Effector memory CD4-positive, alpha-beta T cell (primary cell): ENCODE results near the gene GREM1.

Experiments
- DNase-seq, 3 donors: peaks; one replicate each; pipeline ENCODE4 v3.0.0-alpha.2; 2020
- H3K27ac ChIP-seq: 2 replicates; pipeline ENCODE4 v1.7.0; 2013; ENCODE audit warnings: mild to moderate bottlenecking, low read length, moderate library complexity; ENCODE audit not compliant: insufficient read depth, poor library complexity, severe bottlenecking
- H3K27me3 ChIP-seq: replicated peaks from 2 replicates; pipeline ENCODE4 v1.7.0; 2013; ENCODE audit warnings: mild to moderate bottlenecking, low read length; ENCODE audit not compliant: insufficient read depth, control insufficient read depth, poor library complexity, severe bottlenecking
- H3K36me3 ChIP-seq: 2 replicates; pipeline ENCODE4 v1.7.0; 2013; ENCODE audit warnings: mild to moderate bottlenecking, low read length, moderate library complexity; ENCODE audit not compliant: control insufficient read depth, insufficient read depth
- H3K4me1 ChIP-seq: 2 replicates; pipeline ENCODE4 v1.7.0; 2013; ENCODE audit warnings: low read length, mild to moderate bottlenecking; ENCODE audit not compliant: control insufficient read depth, insufficient read depth, poor library complexity, severe bottlenecking
- H3K4me3 ChIP-seq: 2 replicates; pipeline ENCODE4 v1.7.0; 2013; ENCODE audit warnings: low read length, low read depth, mild to moderate bottlenecking; ENCODE audit not compliant: insufficient read depth, poor library complexity, severe bottlenecking
- H3K9me3 ChIP-seq: 2 replicates; pipeline ENCODE4 v1.7.0; 2013; ENCODE audit warnings: mild to moderate bottlenecking, low read length, moderate library complexity; ENCODE audit not compliant: control insufficient read depth
- total RNA-seq, 3 donors: gene quantifications; one replicate each; lab custom pipeline; 2026; lab: John Stamatoyannopoulos, UW

GREM1 gene
- total RNA-seq = 0 to 0.35 (median 0.09) reads per million in 3 donors

DNA sequence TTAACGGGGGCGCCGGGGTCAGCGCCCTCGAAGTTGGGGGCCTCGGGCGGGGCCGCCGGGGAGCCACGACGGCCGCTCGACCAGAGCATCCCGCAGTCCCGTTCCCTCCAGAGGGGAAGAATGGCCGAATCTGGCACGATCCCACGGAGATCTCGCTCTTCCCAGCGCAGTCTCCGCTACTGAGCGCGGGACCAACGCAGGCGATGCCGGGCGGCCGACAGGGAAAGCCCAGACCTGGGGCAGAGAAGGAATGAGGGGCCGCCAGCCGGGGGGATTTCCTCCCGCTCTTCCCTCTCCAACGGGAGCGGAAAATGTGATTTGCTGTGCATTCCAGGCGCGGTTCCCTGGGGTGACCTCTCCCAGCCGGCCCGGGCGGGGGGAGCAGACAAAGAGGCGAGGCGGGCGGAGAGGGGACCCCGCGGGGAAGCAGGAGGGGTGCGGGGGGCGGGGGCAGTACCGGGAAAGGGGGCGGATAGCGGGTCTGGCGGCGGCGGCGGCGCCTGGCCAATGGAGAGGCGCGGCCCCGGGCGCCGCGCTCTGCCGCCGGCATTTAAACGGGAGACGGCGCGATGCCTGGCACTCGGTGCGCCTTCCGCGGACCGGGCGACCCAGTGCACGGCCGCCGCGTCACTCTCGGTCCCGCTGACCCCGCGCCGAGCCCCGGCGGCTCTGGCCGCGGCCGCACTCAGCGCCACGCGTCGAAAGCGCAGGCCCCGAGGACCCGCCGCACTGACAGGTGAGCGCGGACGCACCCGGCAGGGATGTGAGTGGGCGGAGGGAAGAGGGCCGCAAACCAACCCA lies at the start of gene GREM1:
Gene GREM1 (plus strand): TSS at position 579 of the 801 bp plus-strand sequence. CDS start 12,687 bp downstream, outside the sequence.
- Histone ChIP-seq H3K36me3 (no peaks in the 10 kb centered on the region), H3K4me1 (peaks cover 7% of the 10 kb centered on the region), H3K4me3 (peak within 1 kb of the TSS; percentile 12), H3K27ac (no peak within 1 kb of the TSS), H3K9me3 (no peaks in the 10 kb centered on the region), H3K27me3 (peaks cover 11% of the 10 kb centered on the region)
- no peak for DNase-seq

DNA sequence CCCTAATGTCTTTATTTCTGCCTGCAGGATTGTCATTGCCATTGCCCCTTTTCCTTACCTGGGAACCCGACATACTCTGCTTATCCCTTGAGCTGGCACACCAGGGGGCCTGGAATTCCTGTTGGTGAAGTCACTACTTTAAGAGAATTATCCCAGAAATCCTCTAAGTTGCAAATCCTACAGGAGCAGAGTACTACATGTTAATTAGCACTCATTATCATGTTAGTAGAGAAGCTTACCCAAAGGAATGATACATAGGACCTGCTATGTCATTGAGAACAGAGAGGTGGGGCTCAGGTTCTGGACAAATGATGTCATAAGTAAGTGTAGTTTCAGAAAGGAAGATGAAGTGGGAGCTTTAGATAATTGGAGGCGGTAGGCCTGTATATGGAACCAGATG lies 48.9 kb upstream of the GREM1 start:
- H3K27ac ChIP-seq = no peak overlapping the region
- H3K9me3 ChIP-seq = no peaks in the 10 kb centered on the region
- H3K27me3 ChIP-seq = no peaks in the 10 kb centered on the region
- no peaks in the 10 kb centered on the region for H3K36me3 ChIP-seq
- no peaks in the 10 kb centered on the region for H3K4me1 ChIP-seq
- DNase-seq = no peak
- H3K4me3 ChIP-seq = no peak overlapping the region

DNA sequence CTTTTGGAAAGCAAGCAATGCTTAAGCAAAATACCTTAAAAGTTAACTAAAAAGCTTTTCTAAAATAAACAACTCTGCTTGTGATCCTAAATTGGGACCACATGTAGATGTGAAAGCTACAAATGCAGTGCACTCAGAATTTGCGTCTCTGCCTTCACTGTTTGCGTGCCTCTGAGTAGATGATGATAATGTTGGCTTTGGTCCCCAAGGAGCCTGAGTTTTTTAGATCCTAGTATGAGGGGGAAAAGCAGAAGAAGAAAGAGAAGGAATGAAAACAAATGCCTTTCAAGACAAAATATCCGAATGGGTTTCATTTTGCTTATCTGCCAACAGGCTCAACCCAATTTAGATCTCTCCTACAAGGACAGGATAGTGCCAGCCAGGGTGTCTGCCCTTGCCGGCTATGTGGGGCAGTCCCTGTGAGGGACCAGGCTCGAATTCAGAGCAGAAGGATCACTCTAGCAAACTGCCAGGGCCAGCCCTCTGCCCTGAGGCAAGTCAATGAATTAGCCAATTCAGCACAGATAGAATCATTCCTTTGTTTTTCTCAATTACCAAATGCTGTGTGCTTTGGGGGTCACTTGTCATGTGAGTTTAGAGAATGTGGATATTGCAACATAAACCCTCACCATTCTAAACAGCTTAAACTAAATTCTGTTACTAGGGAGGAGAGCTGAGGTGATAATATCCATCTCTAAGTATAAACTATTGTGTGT lies 47.8 kb upstream of the GREM1 start:
- H3K9me3 ChIP-seq = no peaks in the 10 kb centered on the region
- no peak overlapping the region for H3K4me3 ChIP-seq
- DNase-seq = no peak
- H3K4me1 ChIP-seq = no peaks in the 10 kb centered on the region
- no peaks in the 10 kb centered on the region for H3K27me3 ChIP-seq
- no peaks in the 10 kb centered on the region for H3K36me3 ChIP-seq
- no peak overlapping the region for H3K27ac ChIP-seq

DNA sequence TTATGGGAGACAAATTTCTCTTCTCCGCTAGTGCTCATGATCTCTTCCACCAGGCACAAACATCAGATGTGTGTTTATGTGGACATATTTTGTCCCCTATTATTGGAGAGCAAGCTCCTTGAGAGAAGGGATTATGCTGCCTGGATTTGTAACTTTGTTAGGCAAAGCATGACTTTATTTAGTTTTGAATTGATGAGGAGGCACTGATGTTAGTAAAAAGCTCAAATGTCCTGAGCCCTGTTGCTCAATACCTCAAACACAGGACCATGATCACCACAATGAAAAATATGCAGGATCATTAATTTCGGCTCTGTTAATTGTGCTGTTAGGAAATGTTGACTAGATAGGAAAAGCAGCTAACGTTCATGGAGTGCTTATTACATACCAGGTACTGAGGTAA lies 47.2 kb upstream of the GREM1 start:
- Histone ChIP-seq H3K4me1 (no peaks in the 10 kb centered on the region), H3K27me3 (no peaks in the 10 kb centered on the region), H3K36me3 (no peaks in the 10 kb centered on the region), H3K4me3 (no peak overlapping the region), H3K27ac (no peak overlapping the region), H3K9me3 (no peaks in the 10 kb centered on the region)
- no peak for DNase-seq

DNA sequence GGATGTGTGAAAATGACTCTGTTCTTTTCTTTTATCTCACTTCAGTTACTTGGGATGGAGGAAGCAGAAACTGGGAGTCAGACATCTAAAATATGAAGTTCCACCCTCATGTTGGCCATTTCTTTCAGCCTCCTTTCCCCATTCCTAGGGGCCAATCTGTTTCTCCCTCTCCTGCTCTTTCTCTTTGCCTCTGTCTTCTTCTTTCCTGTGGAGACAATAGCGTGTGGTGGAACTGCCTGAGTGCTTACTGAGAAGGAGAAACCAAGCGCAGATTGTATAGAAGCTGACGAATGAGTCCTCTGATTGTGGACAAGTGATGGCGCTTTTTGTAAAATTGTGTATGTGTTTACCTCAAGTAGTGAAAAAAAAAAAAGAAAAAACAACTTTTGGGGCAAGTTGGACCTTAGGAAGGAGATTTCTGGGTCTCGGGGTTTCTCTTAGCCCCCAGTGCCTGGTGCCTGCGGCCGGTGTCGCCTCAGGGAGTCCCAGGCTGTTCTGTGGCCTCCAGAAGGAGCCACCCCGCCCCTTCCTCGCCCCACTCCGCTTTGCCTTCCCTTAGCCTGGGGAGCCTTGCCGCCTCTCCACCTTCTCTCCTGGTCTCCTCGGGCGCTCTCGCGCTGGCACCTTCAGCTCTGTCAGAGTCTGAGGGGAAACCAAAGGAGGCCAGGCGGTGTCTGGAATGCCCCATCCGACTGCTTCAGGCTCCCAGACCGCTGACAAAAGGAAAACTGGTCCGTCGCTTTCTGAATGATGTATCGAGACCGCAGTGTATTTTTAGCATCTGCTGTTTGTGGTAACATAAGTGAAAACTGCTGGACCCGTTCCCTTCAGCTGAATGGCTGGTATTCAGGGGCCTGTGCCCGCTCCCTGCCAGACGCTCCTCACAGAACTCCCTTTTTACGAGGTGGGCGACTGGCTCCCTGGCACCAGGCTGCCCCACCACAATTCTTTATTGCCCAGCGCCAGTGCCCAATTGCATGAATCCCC lies 46.2 kb upstream of the GREM1 start:
- Histone ChIP-seq H3K27me3 (no peaks in the 10 kb centered on the region), H3K4me1 (no peaks in the 10 kb centered on the region), H3K36me3 (no peaks in the 10 kb centered on the region), H3K9me3 (no peaks in the 10 kb centered on the region), H3K27ac (no peak overlapping the region), H3K4me3 (no peak overlapping the region)
- no peak for DNase-seq

DNA sequence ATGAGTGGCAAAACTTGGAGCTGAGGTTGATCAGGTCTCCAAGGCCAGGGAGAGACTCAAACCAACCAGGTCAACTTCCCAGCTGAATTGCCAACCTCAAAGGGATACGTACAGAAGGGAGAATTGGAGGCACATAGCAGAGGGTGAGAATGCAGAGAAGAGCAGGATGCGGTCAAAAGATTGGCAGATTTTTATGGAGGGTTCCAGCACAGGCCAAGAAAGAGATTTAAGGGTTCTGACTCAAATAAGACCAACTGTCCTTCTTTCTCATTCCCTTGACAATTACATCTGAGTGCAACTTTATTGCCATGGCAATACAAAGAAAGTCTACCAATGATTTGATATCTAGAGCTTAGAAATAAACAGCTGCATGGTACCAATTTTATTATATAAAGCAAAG lies 43.1 kb upstream of the GREM1 start:
- Histone ChIP-seq H3K27me3 (no peaks in the 10 kb centered on the region), H3K36me3 (no peaks in the 10 kb centered on the region), H3K4me3 (no peak overlapping the region), H3K9me3 (no peaks in the 10 kb centered on the region), H3K27ac (no peak overlapping the region), H3K4me1 (no peaks in the 10 kb centered on the region)
- no peak for DNase-seq

DNA sequence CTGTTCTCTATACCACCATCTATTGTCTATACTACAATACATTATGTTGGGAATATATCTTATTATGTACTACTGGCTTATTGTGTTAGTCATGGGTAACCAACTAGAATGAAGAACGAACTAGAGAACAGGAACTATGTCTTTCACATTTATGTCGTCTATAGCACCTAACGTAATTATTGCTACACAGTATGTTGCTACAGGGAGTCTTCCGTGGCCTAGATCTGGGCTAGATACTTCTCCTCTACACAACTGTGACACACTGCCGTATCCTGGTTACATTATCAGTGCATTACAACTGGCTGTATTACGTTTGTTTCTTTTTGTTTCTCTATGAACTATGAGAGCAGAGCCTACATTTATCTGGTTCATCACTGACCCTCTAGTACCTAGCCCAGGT lies 42.3 kb upstream of the GREM1 start:
- Histone ChIP-seq H3K27me3 (no peaks in the 10 kb centered on the region), H3K36me3 (no peaks in the 10 kb centered on the region), H3K27ac (no peak overlapping the region), H3K9me3 (no peaks in the 10 kb centered on the region), H3K4me3 (no peak overlapping the region), H3K4me1 (no peaks in the 10 kb centered on the region)
- DNase-seq = no peak

DNA sequence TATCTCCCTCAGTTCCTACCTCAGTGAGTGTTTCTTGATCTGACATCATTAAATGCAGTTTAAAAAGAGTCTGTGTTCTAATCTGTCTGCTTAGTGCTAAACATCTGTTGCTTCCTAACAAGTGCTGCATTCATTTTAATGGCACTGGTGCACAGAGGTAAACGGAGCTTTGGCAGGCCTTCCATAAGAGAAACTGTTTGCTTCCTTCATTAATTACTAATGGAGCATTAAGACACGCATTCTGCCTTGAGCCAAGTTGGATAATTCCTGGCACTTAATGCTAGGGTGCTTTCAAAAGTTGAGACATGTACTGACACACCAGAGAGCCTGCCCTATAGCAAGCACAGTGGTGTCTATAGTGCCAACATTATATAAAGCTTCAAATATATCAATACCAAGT lies 41.6 kb upstream of the GREM1 start:
- H3K27me3 ChIP-seq = no peaks in the 10 kb centered on the region
- H3K36me3 ChIP-seq = no peaks in the 10 kb centered on the region
- H3K4me1 ChIP-seq = no peaks in the 10 kb centered on the region
- no peak overlapping the region for H3K4me3 ChIP-seq
- DNase-seq = no peak
- H3K27ac ChIP-seq = no peak overlapping the region
- H3K9me3 ChIP-seq = no peaks in the 10 kb centered on the region

DNA sequence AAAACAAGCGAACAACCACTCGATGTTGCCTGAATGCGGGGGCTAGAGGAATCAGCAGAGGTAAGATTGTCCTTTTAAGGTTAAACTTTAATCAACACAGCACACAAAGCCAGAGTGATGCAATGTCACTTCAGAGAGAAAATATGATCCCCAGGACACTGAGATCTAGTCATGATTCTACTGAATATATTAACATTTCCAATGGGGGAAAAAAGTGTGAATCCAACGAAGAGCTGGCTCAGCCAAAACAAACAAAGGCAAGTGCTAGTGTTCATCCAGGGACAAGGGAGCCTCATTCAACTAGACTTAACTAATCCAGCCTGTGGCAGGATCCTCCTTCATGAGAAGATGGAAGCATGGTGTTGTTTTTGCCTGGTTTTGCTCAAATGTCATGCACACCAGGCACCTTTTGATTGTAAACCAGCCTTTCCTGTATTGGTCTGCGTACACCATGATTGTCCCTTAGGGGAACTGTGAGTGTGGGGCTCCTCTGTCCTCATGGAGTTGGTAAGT lies 40.5 kb upstream of the GREM1 start:
- DNase-seq = no peak
- no peak overlapping the region for H3K27ac ChIP-seq
- no peak overlapping the region for H3K4me3 ChIP-seq
- no peaks in the 10 kb centered on the region for H3K36me3 ChIP-seq
- H3K4me1 ChIP-seq = no peaks in the 10 kb centered on the region
- no peaks in the 10 kb centered on the region for H3K27me3 ChIP-seq
- no peaks in the 10 kb centered on the region for H3K9me3 ChIP-seq
